HepG2 (cell line): ENCODE measurements around the gene ABCB9. TPM values are rescaled to one million over a fixed set of nuclear protein-coding genes. Genes with fewer than 3 reads are reported as not detected.

Experiments used
- CREB1 ChIP-seq, 2 experiments: fragments of 450-650 bp in 1 of 2; IDR thresholded peaks; 2 replicates each; pipeline ENCODE4 v1.6.1; 2016 to 2017; ENCODE audit warnings: control low read depth in 1 of 2, mild to moderate bottlenecking in 1 of 2, missing compliant biosample characterization in 1 of 2, missing genetic modification characterization in 1 of 2
- HOXA7 ChIP-seq: sonication (generic); formaldehyde crosslinking; IDR thresholded peaks from 2 replicates; pipeline ENCODE4 v1.8.1; 2022; ENCODE audit warnings: mild to moderate bottlenecking, missing genetic modification reagents, moderate library complexity
- MATR3 ChIP-seq: sonication (generic); formaldehyde crosslinking; IDR thresholded peaks from 2 replicates; pipeline ENCODE4 v1.4.0; 2020; ENCODE audit warnings: missing genetic modification reagents
- MBD4 ChIP-seq: IDR thresholded peaks from 2 replicates; pipeline ENCODE4 v1.6.1; 2012; ENCODE audit warnings: low read length, inconsistent platforms, borderline replicate concordance
- MTF2 ChIP-seq: sonication (generic); formaldehyde crosslinking; IDR thresholded peaks from 2 replicates; pipeline ENCODE4 v1.5.0; 2020; ENCODE audit warnings: missing genetic modification reagents, borderline replicate concordance
- NFATC3 ChIP-seq: sonication (generic); formaldehyde crosslinking; IDR thresholded peaks from 2 replicates; pipeline ENCODE4 v1.5.1; 2020; ENCODE audit warnings: mild to moderate bottlenecking, missing genetic modification reagents
- RBM22 ChIP-seq: fragments of 200-400 bp; formaldehyde crosslinking; optimal IDR thresholded peaks from 2 replicates; pipeline ENCODE3; 2017; ENCODE audit warnings: mild to moderate bottlenecking, low read length, moderate library complexity
- SALL2 ChIP-seq: sonication (generic); formaldehyde crosslinking; IDR thresholded peaks from 2 replicates; pipeline ENCODE4 v1.8.1; 2023; ENCODE audit warnings: mild to moderate bottlenecking, missing genetic modification reagents, inconsistent platforms
- SAP130 ChIP-seq: IDR thresholded peaks from 2 replicates; pipeline ENCODE4 v1.6.1; 2016; ENCODE audit warnings: low read depth
- SP1 ChIP-seq, 2 experiments: fragments of 450-650 bp in 1 of 2; sonication (generic) in 1 of 2; formaldehyde crosslinking in 1 of 2; IDR thresholded peaks; 2 replicates each; pipeline versions ENCODE4 v1.4.0 to v1.6.1; 2016 to 2020; ENCODE audit warnings: missing genetic modification reagents in 1 of 2
- TCF7L2 ChIP-seq: IDR thresholded peaks from 2 replicates; pipeline ENCODE4 v1.6.1; 2011; ENCODE audit warnings: mild to moderate bottlenecking, low read depth, low read length, moderate library complexity
- WIZ ChIP-seq: sonication (generic); formaldehyde crosslinking; IDR thresholded peaks from 2 replicates; pipeline ENCODE4 v1.5.1; 2020; ENCODE audit warnings: mild to moderate bottlenecking, missing genetic modification reagents
- ZNF124 ChIP-seq: sonication (generic); formaldehyde crosslinking; IDR thresholded peaks from 2 replicates; pipeline ENCODE4 v1.4.0; 2020; ENCODE audit warnings: missing genetic modification reagents
- ZNF263 ChIP-seq: sonication (generic); formaldehyde crosslinking; IDR thresholded peaks from 2 replicates; pipeline ENCODE4 v1.4.0; 2020; ENCODE audit warnings: missing genetic modification reagents
- ZNF335 ChIP-seq: sonication (generic); formaldehyde crosslinking; IDR thresholded peaks from 2 replicates; pipeline ENCODE4 v1.4.0; 2020; ENCODE audit warnings: missing genetic modification reagents
- ZNF430 ChIP-seq: sonication (generic); formaldehyde crosslinking; IDR thresholded peaks from 2 replicates; pipeline ENCODE4 v1.9.0; 2021; ENCODE audit warnings: mild to moderate bottlenecking, missing genetic modification reagents
- polyA plus RNA-seq, 8 experiments: library from polyadenylated mRNA; depleted of rRNA in 3 of 8; stranded (reverse) in 7 of 8; unstranded in 1 of 8; fragments of >200 nt; fragmentation: Illumina TruSeq in 4 of 8; extraction: Trizol in 4 of 8; gene quantifications; 2 replicates each; pipeline versions ENCODE4 v1.2.1 to v1.2.3, GENCODE V29; 2011 to 2016; ENCODE audit warnings: low read depth in 4 of 8, missing spikeins in 1 of 8, mixed read lengths in 1 of 8; ENCODE audit not compliant: insufficient read depth in 1 of 8
- total RNA-seq, 5 experiments: library from RNA; depleted of rRNA; stranded (reverse); fragments of >200 nt; fragmentation: Illumina TruSeq; extraction: Trizol; gene quantifications; 2 replicates each; pipeline ENCODE4 v1.2.3, GENCODE V29; 2016; ENCODE audit warnings: low read depth in 1 of 5
- TF ChIP-seq, protein P1 (sequence below): sonication (generic); formaldehyde crosslinking; IDR thresholded peaks from 2 replicates; pipeline ENCODE4 v1.5.1; 2020; ENCODE audit warnings: mild to moderate bottlenecking, moderate library complexity, missing genetic modification reagents
- TF ChIP-seq, protein P2 (sequence below): sonication (generic); formaldehyde crosslinking; IDR thresholded peaks from 2 replicates; pipeline ENCODE4 v1.4.0; 2020; ENCODE audit warnings: missing genetic modification reagents
- TF ChIP-seq, protein P3 (sequence below): sonication (generic); formaldehyde crosslinking; IDR thresholded peaks from 2 replicates; pipeline ENCODE4 v1.5.0; 2020; ENCODE audit warnings: missing genetic modification reagents
- TF ChIP-seq, protein P4 (sequence below): sonication (generic); formaldehyde crosslinking; IDR thresholded peaks from 2 replicates; pipeline ENCODE4 v1.4.0; 2020; ENCODE audit warnings: mild to moderate bottlenecking, missing genetic modification reagents

The ABCB9 gene
- total and polyA plus RNA-seq, 2 of the 13 experiments (the other 11 are each of a cell fraction or from before 2014, with no cell fraction given): 5.1 to 6.0 TPM

DNA sequence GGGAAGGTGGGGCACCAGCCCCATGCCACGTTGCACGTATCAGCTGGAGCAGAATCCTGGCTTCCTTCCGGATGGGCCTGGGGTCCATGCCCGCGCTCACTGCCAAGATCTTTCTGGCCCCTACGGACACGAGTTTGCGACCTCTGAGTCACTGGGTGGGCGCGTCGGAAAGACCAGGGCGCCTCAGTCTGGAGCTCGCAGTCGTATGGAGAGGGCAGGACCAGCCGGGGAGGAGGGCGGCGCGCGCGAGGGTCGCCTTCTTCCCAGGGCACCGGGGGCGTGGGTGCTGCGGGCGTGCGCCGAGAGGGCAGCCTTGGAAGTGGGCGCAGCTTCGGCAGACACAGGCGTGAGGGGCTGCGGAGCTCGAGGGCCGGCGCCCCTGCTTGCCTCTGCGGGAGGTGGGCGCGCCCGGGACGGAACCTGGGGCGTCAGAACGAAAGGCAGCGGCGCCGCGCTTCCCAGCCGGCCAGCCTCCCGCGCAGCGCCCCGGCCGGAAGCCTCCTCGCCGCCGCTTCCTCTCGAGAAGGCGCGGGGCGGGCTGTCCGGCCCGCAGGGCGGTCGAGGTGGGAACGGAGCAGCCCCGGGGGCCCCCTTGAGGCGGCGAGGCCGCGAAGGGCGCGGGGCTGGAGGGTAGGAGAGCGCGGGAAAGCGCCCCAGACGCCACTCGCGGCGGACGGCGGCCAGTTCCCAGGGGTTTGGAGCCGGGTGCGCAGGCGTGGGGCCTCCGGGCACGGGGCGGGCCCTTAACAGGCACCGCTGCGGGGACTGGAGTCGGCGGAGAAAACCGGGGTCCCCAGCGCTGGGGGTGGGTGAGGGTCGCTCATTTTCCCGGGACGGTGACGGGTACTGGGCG is 14.1 kb upstream of the ABCB9 start, which contains the start of gene ARL6IP4 (continued):
- TF ChIP-seq CREB1 (IDR thresholded peaks at IDR 0.05) (no peak), CREB1 (CRISPR knock-in tag; IDR thresholded peaks at IDR 0.05) (no peak), ZNF335 (no peak), SAP130 (CRISPR knock-in tag) (peak; percentile 69), SP1 (IDR thresholded peaks at IDR 0.05) (no peak), SP1 (CRISPR knock-in tag; IDR thresholded peaks at IDR 0.05) (peak; percentile 19; the same call in 1 of the 2 replicates), NFATC3 (CRISPR knock-in tag) (peak; percentile 79; the same call in 1 of the 2 replicates), TCF7L2 (no peak), ZNF430 (0 out of 2 replicates have a peak, but pooled peaks have one; percentile 44), RBM22 (no peak), HOXA7 (CRISPR knock-in tag) (no peak), WIZ (CRISPR knock-in tag) (no peak), MTF2 (CRISPR knock-in tag) (no peak), MATR3 (CRISPR knock-in tag) (no peak), ZNF124 (CRISPR knock-in tag) (no peak), SALL2 (CRISPR knock-in tag) (peak; percentile 82; the same call in 1 of the 2 replicates), MBD4 (no peak), ZNF263 (CRISPR knock-in tag) (no peak)
- TF ChIP-seq, protein P1, sequence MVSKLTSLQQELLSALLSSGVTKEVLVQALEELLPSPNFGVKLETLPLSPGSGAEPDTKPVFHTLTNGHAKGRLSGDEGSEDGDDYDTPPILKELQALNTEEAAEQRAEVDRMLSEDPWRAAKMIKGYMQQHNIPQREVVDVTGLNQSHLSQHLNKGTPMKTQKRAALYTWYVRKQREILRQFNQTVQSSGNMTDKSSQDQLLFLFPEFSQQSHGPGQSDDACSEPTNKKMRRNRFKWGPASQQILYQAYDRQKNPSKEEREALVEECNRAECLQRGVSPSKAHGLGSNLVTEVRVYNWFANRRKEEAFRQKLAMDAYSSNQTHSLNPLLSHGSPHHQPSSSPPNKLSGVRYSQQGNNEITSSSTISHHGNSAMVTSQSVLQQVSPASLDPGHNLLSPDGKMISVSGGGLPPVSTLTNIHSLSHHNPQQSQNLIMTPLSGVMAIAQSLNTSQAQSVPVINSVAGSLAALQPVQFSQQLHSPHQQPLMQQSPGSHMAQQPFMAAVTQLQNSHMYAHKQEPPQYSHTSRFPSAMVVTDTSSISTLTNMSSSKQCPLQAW (CRISPR knock-in tag): no peak
- TF ChIP-seq, protein P2, sequence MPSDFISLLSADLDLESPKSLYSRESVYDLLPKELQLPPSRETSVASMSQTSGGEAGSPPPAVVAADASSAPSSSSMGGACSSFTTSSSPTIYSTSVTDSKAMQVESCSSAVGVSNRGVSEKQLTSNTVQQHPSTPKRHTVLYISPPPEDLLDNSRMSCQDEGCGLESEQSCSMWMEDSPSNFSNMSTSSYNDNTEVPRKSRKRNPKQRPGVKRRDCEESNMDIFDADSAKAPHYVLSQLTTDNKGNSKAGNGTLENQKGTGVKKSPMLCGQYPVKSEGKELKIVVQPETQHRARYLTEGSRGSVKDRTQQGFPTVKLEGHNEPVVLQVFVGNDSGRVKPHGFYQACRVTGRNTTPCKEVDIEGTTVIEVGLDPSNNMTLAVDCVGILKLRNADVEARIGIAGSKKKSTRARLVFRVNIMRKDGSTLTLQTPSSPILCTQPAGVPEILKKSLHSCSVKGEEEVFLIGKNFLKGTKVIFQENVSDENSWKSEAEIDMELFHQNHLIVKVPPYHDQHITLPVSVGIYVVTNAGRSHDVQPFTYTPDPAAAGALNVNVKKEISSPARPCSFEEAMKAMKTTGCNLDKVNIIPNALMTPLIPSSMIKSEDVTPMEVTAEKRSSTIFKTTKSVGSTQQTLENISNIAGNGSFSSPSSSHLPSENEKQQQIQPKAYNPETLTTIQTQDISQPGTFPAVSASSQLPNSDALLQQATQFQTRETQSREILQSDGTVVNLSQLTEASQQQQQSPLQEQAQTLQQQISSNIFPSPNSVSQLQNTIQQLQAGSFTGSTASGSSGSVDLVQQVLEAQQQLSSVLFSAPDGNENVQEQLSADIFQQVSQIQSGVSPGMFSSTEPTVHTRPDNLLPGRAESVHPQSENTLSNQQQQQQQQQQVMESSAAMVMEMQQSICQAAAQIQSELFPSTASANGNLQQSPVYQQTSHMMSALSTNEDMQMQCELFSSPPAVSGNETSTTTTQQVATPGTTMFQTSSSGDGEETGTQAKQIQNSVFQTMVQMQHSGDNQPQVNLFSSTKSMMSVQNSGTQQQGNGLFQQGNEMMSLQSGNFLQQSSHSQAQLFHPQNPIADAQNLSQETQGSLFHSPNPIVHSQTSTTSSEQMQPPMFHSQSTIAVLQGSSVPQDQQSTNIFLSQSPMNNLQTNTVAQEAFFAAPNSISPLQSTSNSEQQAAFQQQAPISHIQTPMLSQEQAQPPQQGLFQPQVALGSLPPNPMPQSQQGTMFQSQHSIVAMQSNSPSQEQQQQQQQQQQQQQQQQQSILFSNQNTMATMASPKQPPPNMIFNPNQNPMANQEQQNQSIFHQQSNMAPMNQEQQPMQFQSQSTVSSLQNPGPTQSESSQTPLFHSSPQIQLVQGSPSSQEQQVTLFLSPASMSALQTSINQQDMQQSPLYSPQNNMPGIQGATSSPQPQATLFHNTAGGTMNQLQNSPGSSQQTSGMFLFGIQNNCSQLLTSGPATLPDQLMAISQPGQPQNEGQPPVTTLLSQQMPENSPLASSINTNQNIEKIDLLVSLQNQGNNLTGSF (CRISPR knock-in tag): no peak; the same call in 1 of the 2 replicates
- TF ChIP-seq, protein P3, sequence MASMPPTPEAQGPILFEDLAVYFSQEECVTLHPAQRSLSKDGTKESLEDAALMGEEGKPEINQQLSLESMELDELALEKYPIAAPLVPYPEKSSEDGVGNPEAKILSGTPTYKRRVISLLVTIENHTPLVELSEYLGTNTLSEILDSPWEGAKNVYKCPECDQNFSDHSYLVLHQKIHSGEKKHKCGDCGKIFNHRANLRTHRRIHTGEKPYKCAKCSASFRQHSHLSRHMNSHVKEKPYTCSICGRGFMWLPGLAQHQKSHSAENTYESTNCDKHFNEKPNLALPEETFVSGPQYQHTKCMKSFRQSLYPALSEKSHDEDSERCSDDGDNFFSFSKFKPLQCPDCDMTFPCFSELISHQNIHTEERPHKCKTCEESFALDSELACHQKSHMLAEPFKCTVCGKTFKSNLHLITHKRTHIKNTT (CRISPR knock-in tag): no peak
- TF ChIP-seq, protein P4, sequence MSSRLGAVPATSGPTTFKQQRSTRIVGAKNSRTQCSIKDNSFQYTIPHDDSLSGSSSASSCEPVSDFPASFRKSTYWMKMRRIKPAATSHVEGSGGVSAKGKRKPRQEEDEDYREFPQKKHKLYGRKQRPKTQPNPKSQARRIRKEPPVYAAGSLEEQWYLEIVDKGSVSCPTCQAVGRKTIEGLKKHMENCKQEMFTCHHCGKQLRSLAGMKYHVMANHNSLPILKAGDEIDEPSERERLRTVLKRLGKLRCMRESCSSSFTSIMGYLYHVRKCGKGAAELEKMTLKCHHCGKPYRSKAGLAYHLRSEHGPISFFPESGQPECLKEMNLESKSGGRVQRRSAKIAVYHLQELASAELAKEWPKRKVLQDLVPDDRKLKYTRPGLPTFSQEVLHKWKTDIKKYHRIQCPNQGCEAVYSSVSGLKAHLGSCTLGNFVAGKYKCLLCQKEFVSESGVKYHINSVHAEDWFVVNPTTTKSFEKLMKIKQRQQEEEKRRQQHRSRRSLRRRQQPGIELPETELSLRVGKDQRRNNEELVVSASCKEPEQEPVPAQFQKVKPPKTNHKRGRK (CRISPR knock-in tag): no peak
